Panc1 (cell line): ENCODE measurements around the gene SPAG4. TPM values are rescaled to one million over a fixed set of nuclear protein-coding genes. Genes with fewer than 3 reads are reported as not detected.

Source experiments
- ATAC-seq: fragments of 200-7000 bp; cut with Tn5 transposase; 2 replicates; pipeline ENCODE4 v1.9.1; 2020; ENCODE audit warnings: mild to moderate bottlenecking, moderate library complexity
- Bru-seq: library from RNA; stranded (reverse); fragments of 400-500 nt; gene quantifications from one replicate; lab custom pipeline; 2021; lab: Mats Ljungman, UMichigan
- BruChase-seq, 2 experiments: library from RNA; stranded (reverse); fragments of 400-500 nt; gene quantifications; one replicate each; lab custom pipeline; 2021; lab: Mats Ljungman, UMichigan
- BruUV-seq: library from RNA; stranded (reverse); fragments of 400-500 nt; replicated peaks from 2 replicates; lab custom pipeline; 2021; lab: Mats Ljungman, UMichigan
- CTCF ChIA-PET: fragments of 300-600 bp; sonication (Branson Sonifier 250); formaldehyde crosslinking; loops from one replicate; lab custom pipeline; 2022; ENCODE audit warnings: antibody characterized with exemption; lab: Charles Lee
- POLR2A ChIA-PET: fragments of 300-600 bp; sonication (Branson Sonifier 250); formaldehyde crosslinking; loops from one replicate; lab custom pipeline; 2022; ENCODE audit warnings: antibody characterized with exemption; lab: Charles Lee
- DNase-seq: peaks from one replicate; pipeline ENCODE4 v3.0.0-alpha.2; 2010; ENCODE audit warnings: low read depth, low spot score
- H3K27ac ChIP-seq: 2 replicates; pipeline ENCODE4 v1.5.1; 2011; ENCODE audit warnings: mild to moderate bottlenecking, low read length, inconsistent platforms
- H3K27me3 ChIP-seq: fragments of 200-500 bp; sonication (Bioruptor generic); 2 replicates; pipeline ENCODE4 v1.6.0; 2014; ENCODE audit warnings: low read length, inconsistent platforms; ENCODE audit not compliant: control insufficient read depth, insufficient read depth
- H3K36me3 ChIP-seq: fragments of 200-500 bp; sonication (Bioruptor generic); 2 replicates; pipeline ENCODE4 v1.5.1; 2014; ENCODE audit warnings: inconsistent platforms, mild to moderate bottlenecking, low read length, moderate library complexity; ENCODE audit not compliant: control insufficient read depth, insufficient read depth
- H3K4me1 ChIP-seq: 2 replicates; pipeline ENCODE4 v1.5.1; 2011; ENCODE audit warnings: inconsistent platforms, mild to moderate bottlenecking, low read length, moderate library complexity; ENCODE audit not compliant: control insufficient read depth, insufficient read depth
- H3K4me3 ChIP-seq, 2 experiments: 2 replicates each; pipeline ENCODE4 v1.5.1; 2011 to 2012; ENCODE audit warnings: low read depth in 2 of 2, low read length in 2 of 2, mild to moderate bottlenecking in 2 of 2, inconsistent platforms in 1 of 2, moderate library complexity in 1 of 2
- H3K9me3 ChIP-seq: fragments of 200-500 bp; sonication (Bioruptor generic); 2 replicates; pipeline ENCODE4 v1.5.1; 2014; ENCODE audit warnings: low read depth, mild to moderate bottlenecking, inconsistent platforms, low read length, moderate library complexity; ENCODE audit not compliant: control insufficient read depth, insufficient read depth
- POLR2AphosphoS5 ChIP-seq: IDR thresholded peaks from 2 replicates; pipeline ENCODE4 v1.6.1; 2012; ENCODE audit warnings: mild to moderate bottlenecking, low read depth, low read length, moderate library complexity
- SIN3A ChIP-seq: IDR thresholded peaks from 2 replicates; pipeline ENCODE4 v1.6.1; 2012; ENCODE audit warnings: low read depth, mild to moderate bottlenecking, low read length, moderate library complexity, borderline replicate concordance; ENCODE audit not compliant: insufficient read depth
- TCF7L2 ChIP-seq: IDR thresholded peaks from 2 replicates; pipeline ENCODE4 v1.6.1; 2011; ENCODE audit warnings: mild to moderate bottlenecking, low read depth, low read length, inconsistent platforms
- in situ Hi-C: cut with HindIII; loops from 2 replicates; pipeline ENCODE4 v1.10.0; 2016; ENCODE audit warnings: low sequenced_read_pairs, low pct_unique_long_range_greater_than_20kb
- intact Hi-C: fragments of 100-400 bp; cut with micrococcal nuclease; formaldehyde crosslinking; loops from one replicate; pipeline ENCODE4 v1.10.0; 2022; ENCODE audit not compliant: unreplicated experiment
- long read RNA-seq: library from polyadenylated mRNA; unstranded; transcript quantifications from one replicate; pipeline ENCODE4 v2.0.0, GENCODE V29; 2021; ENCODE audit not compliant: unreplicated experiment
- polyA plus RNA-seq: library from polyadenylated mRNA; unstranded; fragments of >200 nt; gene quantifications from one replicate; pipeline ENCODE4 v1.2.1, GENCODE V29; 2012; ENCODE audit warnings: missing spikeins; ENCODE audit not compliant: insufficient read length
- total RNA-seq: library from RNA; stranded (reverse); gene quantifications from one replicate; pipeline ENCODE4 v1.2.1, GENCODE V29; 2021; ENCODE audit not compliant: unreplicated experiment
- TF ChIP-seq, protein P1 (sequence below), 2 experiments: IDR thresholded peaks; 2 replicates each; pipeline ENCODE4 v1.6.1; 2011 to 2012; ENCODE audit warnings: low read depth in 2 of 2, control low read depth in 1 of 2, low read length in 1 of 2, mild to moderate bottlenecking in 1 of 2, moderate library complexity in 1 of 2; ENCODE audit not compliant: insufficient read depth in 1 of 2
- TF ChIP-seq, protein P2 (sequence below): fragments of 450-650 bp; IDR thresholded peaks from 2 replicates; pipeline ENCODE4 v1.5.1; 2017; ENCODE audit warnings: mild to moderate bottlenecking

Gene SPAG4, protein sequence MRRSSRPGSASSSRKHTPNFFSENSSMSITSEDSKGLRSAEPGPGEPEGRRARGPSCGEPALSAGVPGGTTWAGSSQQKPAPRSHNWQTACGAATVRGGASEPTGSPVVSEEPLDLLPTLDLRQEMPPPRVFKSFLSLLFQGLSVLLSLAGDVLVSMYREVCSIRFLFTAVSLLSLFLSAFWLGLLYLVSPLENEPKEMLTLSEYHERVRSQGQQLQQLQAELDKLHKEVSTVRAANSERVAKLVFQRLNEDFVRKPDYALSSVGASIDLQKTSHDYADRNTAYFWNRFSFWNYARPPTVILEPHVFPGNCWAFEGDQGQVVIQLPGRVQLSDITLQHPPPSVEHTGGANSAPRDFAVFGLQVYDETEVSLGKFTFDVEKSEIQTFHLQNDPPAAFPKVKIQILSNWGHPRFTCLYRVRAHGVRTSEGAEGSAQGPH
- 17.6 TPM for total RNA-seq
- polyA plus RNA-seq = 28.9 TPM
- percentile 50 among the genes with signal in this experiment for Bru-seq, nascent RNA
- percentile 52 among the genes with signal in this experiment for BruChase-seq, experiment 1, labeled RNA remaining after a 2-hour chase
- BruChase-seq, experiment 2, labeled RNA remaining after a 6-hour chase = percentile 58 among the genes with signal in this experiment
- long read RNA-seq, partial matches to known transcripts = 3 of 9 reads
- long read RNA-seq, other reads (novel, unspliced or antisense) = 6 of 9 reads

DNA sequence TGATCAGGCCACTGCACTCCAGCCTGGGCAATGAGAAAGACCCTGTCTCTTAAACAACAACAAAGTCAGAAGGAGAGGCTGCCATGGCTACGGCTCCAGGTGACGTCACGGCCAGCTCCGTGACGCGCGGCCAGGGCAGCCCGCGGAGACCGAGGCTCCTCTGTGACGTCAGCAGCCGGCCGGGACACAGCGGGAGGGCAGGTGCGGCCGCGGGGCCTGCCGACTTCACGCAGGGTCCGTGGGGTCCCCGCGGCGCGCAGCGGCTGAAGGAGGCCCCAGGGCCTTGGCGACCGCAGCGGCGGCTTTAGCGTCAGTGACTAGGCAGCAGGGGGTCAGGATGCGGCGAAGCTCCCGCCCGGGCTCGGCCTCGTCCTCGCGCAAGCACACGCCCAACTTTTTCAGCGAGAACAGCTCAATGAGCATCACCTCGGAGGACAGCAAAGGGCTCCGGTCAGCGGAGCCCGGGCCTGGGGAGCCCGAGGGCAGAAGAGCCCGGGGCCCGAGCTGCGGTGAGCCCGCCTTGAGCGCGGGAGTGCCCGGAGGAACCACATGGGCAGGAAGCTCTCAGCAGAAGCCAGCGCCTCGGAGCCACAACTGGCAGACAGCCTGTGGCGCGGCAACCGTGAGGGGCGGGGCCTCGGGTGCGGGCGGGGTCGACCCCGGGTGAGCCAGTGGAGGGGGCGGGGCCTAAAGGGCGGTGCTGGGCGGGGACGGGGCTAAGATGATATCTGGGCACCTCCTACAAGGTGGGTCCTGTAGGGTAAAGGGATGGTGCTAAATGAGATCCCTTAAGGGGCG, at the start of gene SPAG4:
SPAG4 (plus strand) TSS at position 163 of the 798 bp plus-strand sequence; CDS start at position 338, 175 bp downstream.
- Histone ChIP-seq H3K4me1 (no peaks in the 10 kb centered on the region; the same call in 1 of the 2 replicates), H3K27me3 (no peaks in the 10 kb centered on the region), H3K36me3 (no peaks in the 10 kb centered on the region), H3K27ac (peak within 1 kb of the TSS; percentile 84), H3K4me3 (peak within 1 kb of the TSS; percentile 62 to 81), H3K9me3 (no peaks in the 10 kb centered on the region)
- ChIA-PET POLR2A (interaction anchor here (0.6 kb wide), 3 partner anchors 21 to 346 kb away, joined by 3 to 12 read pairs (median 7); no protein-coding TSS in a partner anchor), CTCF (interaction anchor here (0.6 to 0.7 kb wide), 3 partner anchors 47 to 486 kb away, joined by 6 to 9 read pairs (median 9); no protein-coding TSS in a partner anchor)
- TF ChIP-seq POLR2AphosphoS5 = peak; percentile 71
- TF ChIP-seq, protein P1, sequence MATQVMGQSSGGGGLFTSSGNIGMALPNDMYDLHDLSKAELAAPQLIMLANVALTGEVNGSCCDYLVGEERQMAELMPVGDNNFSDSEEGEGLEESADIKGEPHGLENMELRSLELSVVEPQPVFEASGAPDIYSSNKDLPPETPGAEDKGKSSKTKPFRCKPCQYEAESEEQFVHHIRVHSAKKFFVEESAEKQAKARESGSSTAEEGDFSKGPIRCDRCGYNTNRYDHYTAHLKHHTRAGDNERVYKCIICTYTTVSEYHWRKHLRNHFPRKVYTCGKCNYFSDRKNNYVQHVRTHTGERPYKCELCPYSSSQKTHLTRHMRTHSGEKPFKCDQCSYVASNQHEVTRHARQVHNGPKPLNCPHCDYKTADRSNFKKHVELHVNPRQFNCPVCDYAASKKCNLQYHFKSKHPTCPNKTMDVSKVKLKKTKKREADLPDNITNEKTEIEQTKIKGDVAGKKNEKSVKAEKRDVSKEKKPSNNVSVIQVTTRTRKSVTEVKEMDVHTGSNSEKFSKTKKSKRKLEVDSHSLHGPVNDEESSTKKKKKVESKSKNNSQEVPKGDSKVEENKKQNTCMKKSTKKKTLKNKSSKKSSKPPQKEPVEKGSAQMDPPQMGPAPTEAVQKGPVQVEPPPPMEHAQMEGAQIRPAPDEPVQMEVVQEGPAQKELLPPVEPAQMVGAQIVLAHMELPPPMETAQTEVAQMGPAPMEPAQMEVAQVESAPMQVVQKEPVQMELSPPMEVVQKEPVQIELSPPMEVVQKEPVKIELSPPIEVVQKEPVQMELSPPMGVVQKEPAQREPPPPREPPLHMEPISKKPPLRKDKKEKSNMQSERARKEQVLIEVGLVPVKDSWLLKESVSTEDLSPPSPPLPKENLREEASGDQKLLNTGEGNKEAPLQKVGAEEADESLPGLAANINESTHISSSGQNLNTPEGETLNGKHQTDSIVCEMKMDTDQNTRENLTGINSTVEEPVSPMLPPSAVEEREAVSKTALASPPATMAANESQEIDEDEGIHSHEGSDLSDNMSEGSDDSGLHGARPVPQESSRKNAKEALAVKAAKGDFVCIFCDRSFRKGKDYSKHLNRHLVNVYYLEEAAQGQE (IDR thresholded peaks at IDR 0.05; ENCODE audit: insufficient read depth in 1 of 2, low read depth in 2 of 2, low read length in 1 of 2) = no peak
- no peak for TF ChIP-seq TCF7L2
- TF ChIP-seq, protein P2, sequence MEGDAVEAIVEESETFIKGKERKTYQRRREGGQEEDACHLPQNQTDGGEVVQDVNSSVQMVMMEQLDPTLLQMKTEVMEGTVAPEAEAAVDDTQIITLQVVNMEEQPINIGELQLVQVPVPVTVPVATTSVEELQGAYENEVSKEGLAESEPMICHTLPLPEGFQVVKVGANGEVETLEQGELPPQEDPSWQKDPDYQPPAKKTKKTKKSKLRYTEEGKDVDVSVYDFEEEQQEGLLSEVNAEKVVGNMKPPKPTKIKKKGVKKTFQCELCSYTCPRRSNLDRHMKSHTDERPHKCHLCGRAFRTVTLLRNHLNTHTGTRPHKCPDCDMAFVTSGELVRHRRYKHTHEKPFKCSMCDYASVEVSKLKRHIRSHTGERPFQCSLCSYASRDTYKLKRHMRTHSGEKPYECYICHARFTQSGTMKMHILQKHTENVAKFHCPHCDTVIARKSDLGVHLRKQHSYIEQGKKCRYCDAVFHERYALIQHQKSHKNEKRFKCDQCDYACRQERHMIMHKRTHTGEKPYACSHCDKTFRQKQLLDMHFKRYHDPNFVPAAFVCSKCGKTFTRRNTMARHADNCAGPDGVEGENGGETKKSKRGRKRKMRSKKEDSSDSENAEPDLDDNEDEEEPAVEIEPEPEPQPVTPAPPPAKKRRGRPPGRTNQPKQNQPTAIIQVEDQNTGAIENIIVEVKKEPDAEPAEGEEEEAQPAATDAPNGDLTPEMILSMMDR = no peak
- TF ChIP-seq SIN3A = no peak
- ATAC-seq (peak; percentile 82), DNase-seq (peak; percentile 58)
- no TSS peak for BruUV-seq
- intact Hi-C loops (no loop called here), in situ Hi-C loops (no loop called here)

DNA sequence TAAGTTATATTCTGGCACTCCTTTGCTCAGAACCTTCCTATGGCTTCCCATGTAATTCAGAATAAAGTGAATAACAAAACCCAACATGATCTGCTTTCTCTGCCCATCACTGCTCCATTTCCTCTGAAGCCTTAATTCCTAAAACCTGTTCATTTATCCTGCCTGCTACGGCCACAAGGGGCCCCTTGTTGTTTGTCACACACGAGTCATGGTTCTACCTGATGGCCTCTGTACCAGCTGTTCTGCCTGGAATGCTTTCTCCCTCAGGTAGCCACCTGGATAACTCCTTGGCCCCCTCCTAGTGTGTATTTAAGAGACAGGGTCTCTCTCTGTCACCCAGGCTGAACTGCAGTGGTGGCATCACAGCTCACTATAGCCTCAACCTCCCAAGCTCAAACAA, 47.0 kb upstream of the SPAG4 start:
- BruUV-seq = no TSS peak
- in situ Hi-C loops = no loop called here
- no peak overlapping the region for H3K4me3 ChIP-seq
- H3K9me3 ChIP-seq = no peaks in the 10 kb centered on the region
- POLR2A ChIA-PET = no interaction called here
- no peaks in the 10 kb centered on the region for H3K27me3 ChIP-seq
- no peaks in the 10 kb centered on the region for H3K36me3 ChIP-seq
- CTCF ChIA-PET = interaction anchor here (0.6 to 1.1 kb wide), 3 partner anchors 44 to 51 kb away, joined by 5 to 10 read pairs (median 6); partner anchors contain the start of gene SPAG4
- TF ChIP-seq, protein P1 (IDR thresholded peaks at IDR 0.05; ENCODE audit: insufficient read depth in 1 of 2, low read depth in 2 of 2, low read length in 1 of 2) = no peak
- TF ChIP-seq SIN3A = no peak
- no peak for TF ChIP-seq POLR2AphosphoS5
- TF ChIP-seq TCF7L2 = no peak
- TF ChIP-seq, protein P2 = no peak
- no peak for DNase-seq
- no peak overlapping the region for H3K27ac ChIP-seq
- intact Hi-C loops = no loop called here
- ATAC-seq = peak; percentile 82
- H3K4me1 ChIP-seq = no peaks in the 10 kb centered on the region
